Kidney epithelial cell (primary cell): ENCODE measurements around the gene ZBTB42. TPM values are rescaled to one million over a fixed set of nuclear protein-coding genes. Genes with fewer than 3 reads are reported as not detected.
A peak's percentile ranks its signal among the peaks of the same experiment; 100 is the strongest.
"Not testable (repeated sequence)": the region's sequence is repeated elsewhere in the genome, so short reads cannot be mapped to it uniquely, and the experiment has no call there.

Source experiments
- DNase-seq: peaks from one replicate; pipeline ENCODE4 v3.0.0-alpha.2; 2010; ENCODE audit warnings: low read depth
- H3K27me3 ChIP-seq: 2 replicates; pipeline ENCODE4 v1.6.0; 2011; ENCODE audit warnings: low read length; ENCODE audit not compliant: control insufficient read depth, insufficient read depth
- H3K36me3 ChIP-seq: 2 replicates; pipeline ENCODE4 v1.5.1; 2011; ENCODE audit warnings: low read length; ENCODE audit not compliant: control insufficient read depth, insufficient read depth
- H3K4me3 ChIP-seq: 2 replicates; pipeline ENCODE4 v1.5.1; 2011; ENCODE audit warnings: low read depth, mild to moderate bottlenecking, control low read depth, low read length
- CTCF ChIP-seq: IDR thresholded peaks from 2 replicates; pipeline ENCODE4 v1.5.1; 2011; ENCODE audit warnings: mild to moderate bottlenecking, moderate library complexity, low read length, control low read depth, inconsistent platforms; ENCODE audit not compliant: insufficient read depth, poor library complexity, severe bottlenecking
- total RNA-seq: library from RNA; depleted of rRNA; stranded (reverse); fragments of >200 nt; gene quantifications from 2 replicates; pipeline ENCODE4 v1.2.3, GENCODE V29; 2015

ZBTB42 gene
- total RNA-seq, 1 donor from 2014 or later, result 8.4 TPM

GRCh38 chr14:104806625-104807465, 5.9 kb downstream of the ZBTB42 start:
- Histone ChIP-seq H3K4me3 (no peak overlapping the region), H3K36me3 (no peaks in the 10 kb centered on the region), H3K27me3 (no peaks in the 10 kb centered on the region)
- DNase-seq, result no peak
- no peak for TF ChIP-seq CTCF

GRCh38 chr14:104808456-104808855, 7.6 kb downstream of the ZBTB42 start:
- Histone ChIP-seq H3K36me3 (no peaks in the 10 kb centered on the region), H3K27me3 (no peaks in the 10 kb centered on the region), H3K4me3 (no peak overlapping the region)
- no peak for DNase-seq
- no peak for TF ChIP-seq CTCF

- TF ChIP-seq CTCF, result no peak
Measured at GRCh38 chr14:104810316-104810715, 9.4 kb downstream of the ZBTB42 start.

GRCh38 chr14:104813286-104813685, 12.4 kb downstream of the ZBTB42 start:
- no peak for TF ChIP-seq CTCF
- DNase-seq, result no peak
- Histone ChIP-seq H3K4me3 (no peak overlapping the region), H3K36me3 (no peaks in the 10 kb centered on the region), H3K27me3 (no peaks in the 10 kb centered on the region)

More at GRCh38 chr14:104810316-104810715, 9.4 kb downstream of the ZBTB42 start:
- Histone ChIP-seq H3K36me3 (no peaks in the 10 kb centered on the region), H3K27me3 (no peaks in the 10 kb centered on the region), H3K4me3 (no peak overlapping the region)
- DNase-seq, result no peak

GRCh38 chr14:104814701-104815100, 13.8 kb downstream of the ZBTB42 start:
- not testable (repeated sequence) for DNase-seq, H3K27me3 ChIP-seq, H3K36me3 ChIP-seq

GRCh38 chr14:104816616-104816884, 15.6 kb downstream of the ZBTB42 start:
- Histone ChIP-seq H3K27me3 (no peaks in the 10 kb centered on the region), H3K4me3 (peak overlapping the region; percentile 57), H3K36me3 (no peaks in the 10 kb centered on the region)
- no peak for TF ChIP-seq CTCF
- DNase-seq, result no peak

More at GRCh38 chr14:104814701-104815100, 13.8 kb downstream of the ZBTB42 start:
- H3K4me3 ChIP-seq, result not testable (repeated sequence)
